Left renal pelvis (tissue), 4 donors: ENCODE results near the gene MTX1. TPM values are rescaled to one million over a fixed set of nuclear protein-coding genes. Genes with fewer than 3 reads are reported as not detected.

Source experiments
- DNase-seq, 4 donors: peaks; one replicate each; pipeline ENCODE4 v3.0.0-alpha.2; 2013; ENCODE audit warnings: low read depth in 4 of 4, low spot score in 3 of 4
- polyA plus RNA-seq, 4 donors: library from polyadenylated mRNA; unstranded; fragments of 120-200 nt; gene quantifications; one replicate each; pipeline ENCODE4 v1.2.1, GENCODE V29; 2013; ENCODE audit not compliant: insufficient read length in 4 of 4

The MTX1 gene
- polyA plus RNA-seq, 4 donors: 26.6 to 49.9 (median 39.6) TPM

GRCh38 chr1:155255243-155256007 is 46.9 kb downstream of the MTX1 start, which contains the start of gene ENTREP3:
TSS of gene ENTREP3 (minus strand) at chr1:155255483. CDS start at chr1:155254877, 606 bp downstream.
- DNase-seq: peak in 2 of 4 donors; percentile 69 to 78

- DNase-seq: no peak
Observed at GRCh38 chr1:155256058-155256852, 47.8 kb downstream of the MTX1 start.

GRCh38 chr1:155260276-155260675 is 51.8 kb downstream of the MTX1 start:
- no peak for DNase-seq

GRCh38 chr1:155261493-155261851 is 53.0 kb downstream of the MTX1 start:
- no peak for DNase-seq

- DNase-seq: peak; percentile 92 to 98 (median 94)
Observed at GRCh38 chr1:155261852-155262673, 53.6 kb downstream of the MTX1 start, which contains the start of gene SCAMP3. TSS of gene SCAMP3 (minus strand) at chr1:155262360. CDS start at chr1:155262151, 209 bp downstream.

GRCh38 chr1:155263067-155263466 is 54.6 kb downstream of the MTX1 start:
- DNase-seq: no peak

Other genes starting within 250 kb of the MTX1 start
- gene PYGO2, start 246.9 kb upstream of the MTX1 start, polyA plus RNA-seq: 10 to 100 TPM; 36.8 to 49.7 (median 44.9) TPM
- 100 to 1,000 TPM in 1 of 4 donors, 10 to 100 TPM in 3; 79.2 to 119 (median 88.0) TPM for gene SHC1, start 237.9 kb upstream of the MTX1 start, polyA plus RNA-seq
- gene CKS1B, start 234.0 kb upstream of the MTX1 start, polyA plus RNA-seq: 100 to 1,000 TPM in 1 of 4 donors, 10 to 100 TPM in 3; 89.2 to 104 (median 94.2) TPM
- 10 to 100 TPM; 20.4 to 39.1 (median 28.9) TPM for gene FLAD1, start 225.4 kb upstream of the MTX1 start, polyA plus RNA-seq
- gene LENEP, start 215.1 kb upstream of the MTX1 start, polyA plus RNA-seq: under 1 TPM in 3 of 4 donors, not detected in 1; 0.30 to 0.73 (median 0.50) TPM
- 10 to 100 TPM in 3 of 4 donors, 1 to 10 TPM in 1; 3.8 to 19.1 (median 12.4) TPM for gene ZBTB7B, start 205.9 kb upstream of the MTX1 start, polyA plus RNA-seq
- 1 to 10 TPM in 3 of 4 donors, under 1 TPM in 1; 0.78 to 2.7 (median 1.5) TPM for gene DCST2, start 174.9 kb upstream of the MTX1 start, polyA plus RNA-seq
- gene DCST1, start 174.9 kb upstream of the MTX1 start, polyA plus RNA-seq: under 1 TPM; 0.21 to 0.41 (median 0.29) TPM
- gene ADAM15, start 157.4 kb upstream of the MTX1 start, polyA plus RNA-seq: 10 to 100 TPM; 37.6 to 53.1 (median 46.2) TPM
- gene EFNA4, start 145.0 kb upstream of the MTX1 start, polyA plus RNA-seq: 10 to 100 TPM; 19.2 to 24.8 (median 19.5) TPM
- gene EFNA3, start 129.9 kb upstream of the MTX1 start, polyA plus RNA-seq: 1 to 10 TPM; 5.7 to 7.8 (median 6.3) TPM
- gene EFNA1, start 80.8 kb upstream of the MTX1 start, polyA plus RNA-seq: 10 to 100 TPM; 23.7 to 69.5 (median 63.0) TPM
- 10 to 100 TPM; 39.6 to 66.6 (median 54.3) TPM for gene SLC50A1, start 72.8 kb upstream of the MTX1 start, polyA plus RNA-seq
- 10 to 100 TPM; 29.4 to 49.8 (median 31.4) TPM for gene DPM3, start 68.2 kb upstream of the MTX1 start, polyA plus RNA-seq
- 100 to 1,000 TPM; 139 to 182 (median 152) TPM for gene KRTCAP2, start 35.4 kb upstream of the MTX1 start, polyA plus RNA-seq
- 1 to 10 TPM; 2.4 to 6.3 (median 3.2) TPM for gene TRIM46, start 34.8 kb upstream of the MTX1 start, polyA plus RNA-seq
- 10 to 100 TPM; 27.7 to 52.9 (median 46.5) TPM for gene THBS3, start 798 bp upstream of the MTX1 start, polyA plus RNA-seq
- gene ENTREP3, start 46.8 kb downstream of the MTX1 start, polyA plus RNA-seq: 10 to 100 TPM; 20.0 to 32.8 (median 24.2) TPM
- gene SCAMP3, start 53.7 kb downstream of the MTX1 start, polyA plus RNA-seq: 10 to 100 TPM; 45.9 to 72.1 (median 58.9) TPM
- 10 to 100 TPM; 70.1 to 93.6 (median 74.8) TPM for gene CLK2, start 64.8 kb downstream of the MTX1 start, polyA plus RNA-seq
- 10 to 100 TPM in 2 of 4 donors, 1 to 10 TPM in 2; 8.4 to 11.9 (median 10.1) TPM for gene HCN3, start 68.8 kb downstream of the MTX1 start, polyA plus RNA-seq
- 1 to 10 TPM in 3 of 4 donors, under 1 TPM in 1; 0.53 to 8.7 (median 5.7) TPM for gene PKLR, start 92.7 kb downstream of the MTX1 start, polyA plus RNA-seq
- gene FDPS, start 100.2 kb downstream of the MTX1 start, polyA plus RNA-seq: 100 to 1,000 TPM; 110 to 201 (median 171) TPM
- gene RUSC1, start 112.2 kb downstream of the MTX1 start, polyA plus RNA-seq: 10 to 100 TPM; 35.4 to 40.6 (median 36.6) TPM